ENCODE measurements around the gene CDKN2B.

The CDKN2B gene

DNA sequence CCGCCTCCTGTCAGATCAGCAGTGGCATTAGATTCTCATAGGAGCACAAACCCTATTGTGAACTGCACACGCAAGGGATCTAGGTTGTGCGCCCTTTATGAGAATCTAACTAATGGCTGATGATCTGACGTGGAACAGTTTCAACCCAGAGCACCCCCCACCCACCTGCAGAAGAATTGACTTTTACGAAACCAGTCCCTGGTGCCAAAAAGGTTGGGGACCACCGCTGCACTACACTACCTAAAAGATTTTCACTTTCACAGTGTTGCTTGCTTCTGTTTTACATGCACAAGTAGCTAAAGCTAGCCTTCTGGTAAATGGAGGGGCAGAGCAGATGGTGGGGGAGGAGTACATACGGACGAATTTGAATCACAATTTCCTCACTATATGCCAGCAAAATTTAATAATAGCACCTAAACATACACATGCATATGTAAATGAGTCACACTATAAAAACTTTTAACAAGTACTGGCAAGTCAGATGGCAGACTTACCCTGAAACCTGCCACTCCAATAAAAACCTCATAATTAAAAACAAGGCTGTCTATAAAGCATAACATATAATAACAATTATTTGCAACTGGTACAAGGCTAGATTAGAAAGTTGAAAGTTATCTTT is 24.0 kb upstream of the CDKN2B start:
- Histone ChIP-seq H3K36me3 (no peaks in the 10 kb centered on the region), H3K27me3 (ENCODE audit: insufficient read depth, low read depth, severe bottlenecking) (no peaks in the 10 kb centered on the region), H3K4me3 (ENCODE audit: low read depth, low read length) (no peak overlapping the region), H3K9me3 (ENCODE audit: severe bottlenecking) (no peaks in the 10 kb centered on the region), H3K27ac (no peak overlapping the region)
- DNase-seq: no peak
- TF ChIP-seq, protein P1, sequence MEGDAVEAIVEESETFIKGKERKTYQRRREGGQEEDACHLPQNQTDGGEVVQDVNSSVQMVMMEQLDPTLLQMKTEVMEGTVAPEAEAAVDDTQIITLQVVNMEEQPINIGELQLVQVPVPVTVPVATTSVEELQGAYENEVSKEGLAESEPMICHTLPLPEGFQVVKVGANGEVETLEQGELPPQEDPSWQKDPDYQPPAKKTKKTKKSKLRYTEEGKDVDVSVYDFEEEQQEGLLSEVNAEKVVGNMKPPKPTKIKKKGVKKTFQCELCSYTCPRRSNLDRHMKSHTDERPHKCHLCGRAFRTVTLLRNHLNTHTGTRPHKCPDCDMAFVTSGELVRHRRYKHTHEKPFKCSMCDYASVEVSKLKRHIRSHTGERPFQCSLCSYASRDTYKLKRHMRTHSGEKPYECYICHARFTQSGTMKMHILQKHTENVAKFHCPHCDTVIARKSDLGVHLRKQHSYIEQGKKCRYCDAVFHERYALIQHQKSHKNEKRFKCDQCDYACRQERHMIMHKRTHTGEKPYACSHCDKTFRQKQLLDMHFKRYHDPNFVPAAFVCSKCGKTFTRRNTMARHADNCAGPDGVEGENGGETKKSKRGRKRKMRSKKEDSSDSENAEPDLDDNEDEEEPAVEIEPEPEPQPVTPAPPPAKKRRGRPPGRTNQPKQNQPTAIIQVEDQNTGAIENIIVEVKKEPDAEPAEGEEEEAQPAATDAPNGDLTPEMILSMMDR (IDR thresholded peaks at IDR 0.05; ENCODE audit: low read depth, low read length): no peak

DNA sequence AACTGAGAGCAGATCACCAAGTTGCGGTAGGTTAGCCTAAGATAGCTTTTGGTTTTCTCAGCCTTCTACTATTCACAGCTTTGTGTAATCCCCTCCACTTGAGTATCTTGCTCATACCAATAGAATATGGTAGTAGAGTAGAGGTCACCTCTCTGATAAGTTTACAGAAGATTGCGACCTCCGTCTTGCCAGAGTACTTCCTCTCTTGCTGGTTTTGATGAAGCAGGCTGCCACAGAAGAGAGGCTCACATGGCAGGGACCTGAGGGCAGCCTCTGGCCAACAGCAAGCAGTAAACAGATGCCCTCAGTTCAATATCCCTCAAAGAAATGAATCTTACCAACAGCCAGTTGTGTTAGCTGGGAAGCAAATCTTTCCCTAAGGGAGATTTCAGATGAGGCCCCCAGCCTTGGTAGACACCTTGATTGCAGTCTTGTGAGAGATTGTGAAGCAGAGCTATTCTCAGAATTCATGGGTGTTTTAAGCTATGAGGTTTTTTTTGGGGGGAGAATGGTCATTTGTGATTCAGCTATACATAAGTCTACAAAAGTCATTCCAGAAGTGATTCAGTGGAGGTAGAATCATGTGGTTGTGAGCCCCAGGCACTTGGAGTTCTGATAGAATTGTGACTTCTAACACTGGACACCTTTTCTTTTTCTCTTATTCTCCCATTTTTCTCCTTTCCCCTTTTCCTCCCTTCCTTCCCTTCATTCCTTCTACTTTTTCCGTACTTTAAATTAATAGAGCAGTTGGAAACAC is 22.7 kb upstream of the CDKN2B start:
- no peaks in the 10 kb centered on the region for H3K27me3 ChIP-seq (ENCODE audit: insufficient read depth, low read depth, severe bottlenecking)
- H3K36me3 ChIP-seq: no peaks in the 10 kb centered on the region
- no peak overlapping the region for H3K4me3 ChIP-seq (ENCODE audit: low read depth, low read length)
- TF ChIP-seq, protein P1 (IDR thresholded peaks at IDR 0.05; ENCODE audit: low read depth, low read length): no peak
- no peak for DNase-seq
- no peaks in the 10 kb centered on the region for H3K9me3 ChIP-seq (ENCODE audit: severe bottlenecking)
- no peak overlapping the region for H3K27ac ChIP-seq

DNA sequence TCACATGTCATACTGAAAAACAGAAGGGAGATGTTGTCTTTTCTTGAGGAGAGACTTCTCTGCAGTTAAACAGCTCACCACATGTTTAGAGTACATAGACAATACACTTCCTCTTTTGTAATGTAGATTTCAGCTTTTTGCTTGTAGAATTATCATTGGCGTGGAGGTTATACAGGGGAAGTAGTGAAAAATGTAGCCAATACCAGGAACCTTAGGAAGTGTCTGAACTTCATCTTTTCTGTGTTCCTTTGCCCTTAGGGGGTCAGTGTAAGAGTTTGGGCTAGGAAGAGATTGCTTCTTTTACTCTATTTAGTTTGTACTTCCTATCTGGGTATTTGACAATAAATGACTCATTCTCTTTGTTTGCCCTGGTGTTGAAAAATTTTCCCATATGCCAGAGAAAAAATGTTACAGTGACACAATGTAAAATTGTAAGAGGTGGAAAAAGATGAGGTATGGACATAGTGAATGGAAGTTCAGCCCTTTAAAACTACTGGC is 21.0 kb upstream of the CDKN2B start:
- no peak overlapping the region for H3K27ac ChIP-seq
- no peaks in the 10 kb centered on the region for H3K27me3 ChIP-seq (ENCODE audit: insufficient read depth, low read depth, severe bottlenecking)
- no peak for DNase-seq
- H3K9me3 ChIP-seq (ENCODE audit: severe bottlenecking): no peaks in the 10 kb centered on the region
- TF ChIP-seq, protein P1 (IDR thresholded peaks at IDR 0.05; ENCODE audit: low read depth, low read length): no peak
- no peaks in the 10 kb centered on the region for H3K36me3 ChIP-seq
- no peak overlapping the region for H3K4me3 ChIP-seq (ENCODE audit: low read depth, low read length)

DNA sequence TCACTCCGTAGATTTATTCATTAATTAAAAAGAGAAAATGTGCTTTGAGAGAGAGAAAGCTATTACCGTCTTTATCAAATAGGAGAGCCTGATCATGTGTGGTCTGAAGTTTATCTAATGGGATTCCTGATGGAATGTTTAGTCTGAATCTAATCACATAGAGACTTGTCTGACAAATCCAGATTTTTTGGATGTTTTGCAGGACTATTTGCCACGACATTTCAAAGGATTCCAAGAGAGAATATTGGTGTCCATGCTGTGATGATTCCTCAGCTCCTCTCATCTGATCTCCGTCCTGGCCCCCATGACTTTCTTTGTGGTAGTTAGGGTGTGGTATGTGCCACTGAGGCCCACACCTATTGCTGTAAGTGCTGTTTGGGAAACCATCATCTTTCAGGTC is 20.1 kb upstream of the CDKN2B start:
- Histone ChIP-seq H3K36me3 (no peaks in the 10 kb centered on the region), H3K27ac (no peak overlapping the region), H3K4me3 (ENCODE audit: low read depth, low read length) (no peak overlapping the region), H3K27me3 (ENCODE audit: insufficient read depth, low read depth, severe bottlenecking) (no peaks in the 10 kb centered on the region), H3K9me3 (ENCODE audit: severe bottlenecking) (no peaks in the 10 kb centered on the region)
- TF ChIP-seq, protein P1 (IDR thresholded peaks at IDR 0.05; ENCODE audit: low read depth, low read length): no peak
- DNase-seq: no peak

DNA sequence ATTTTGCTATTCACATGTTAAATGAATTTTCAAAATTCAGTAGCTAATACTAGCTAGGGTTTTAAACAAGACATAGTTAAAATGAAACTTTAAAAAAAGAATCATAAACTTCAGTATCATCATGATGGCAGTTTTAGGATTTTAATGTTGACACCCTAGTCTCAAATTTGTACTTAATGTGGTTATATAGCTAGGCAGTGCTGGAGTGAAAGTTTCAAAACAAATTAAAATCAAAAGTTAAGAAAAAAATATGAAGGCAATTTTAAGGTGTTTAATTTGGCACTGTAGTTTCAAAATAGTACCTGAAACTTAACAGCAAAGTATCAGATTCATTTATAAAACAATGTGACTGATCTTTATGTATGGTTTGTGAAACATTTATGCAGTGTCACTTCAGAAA is 19.3 kb upstream of the CDKN2B start:
- Histone ChIP-seq H3K36me3 (no peaks in the 10 kb centered on the region), H3K27me3 (ENCODE audit: insufficient read depth, low read depth, severe bottlenecking) (no peaks in the 10 kb centered on the region), H3K27ac (no peak overlapping the region), H3K9me3 (ENCODE audit: severe bottlenecking) (no peaks in the 10 kb centered on the region), H3K4me3 (ENCODE audit: low read depth, low read length) (no peak overlapping the region)
- no peak for DNase-seq
- TF ChIP-seq, protein P1 (IDR thresholded peaks at IDR 0.05; ENCODE audit: low read depth, low read length): no peak
